Islet precursor cell (in vitro differentiated cells): ENCODE measurements around the gene CLCN4.

ENCODE experiments used
- DNase-seq: peaks from one replicate; pipeline ENCODE4 v3.0.0-alpha.2; 2018

CLCN4 gene

DNA sequence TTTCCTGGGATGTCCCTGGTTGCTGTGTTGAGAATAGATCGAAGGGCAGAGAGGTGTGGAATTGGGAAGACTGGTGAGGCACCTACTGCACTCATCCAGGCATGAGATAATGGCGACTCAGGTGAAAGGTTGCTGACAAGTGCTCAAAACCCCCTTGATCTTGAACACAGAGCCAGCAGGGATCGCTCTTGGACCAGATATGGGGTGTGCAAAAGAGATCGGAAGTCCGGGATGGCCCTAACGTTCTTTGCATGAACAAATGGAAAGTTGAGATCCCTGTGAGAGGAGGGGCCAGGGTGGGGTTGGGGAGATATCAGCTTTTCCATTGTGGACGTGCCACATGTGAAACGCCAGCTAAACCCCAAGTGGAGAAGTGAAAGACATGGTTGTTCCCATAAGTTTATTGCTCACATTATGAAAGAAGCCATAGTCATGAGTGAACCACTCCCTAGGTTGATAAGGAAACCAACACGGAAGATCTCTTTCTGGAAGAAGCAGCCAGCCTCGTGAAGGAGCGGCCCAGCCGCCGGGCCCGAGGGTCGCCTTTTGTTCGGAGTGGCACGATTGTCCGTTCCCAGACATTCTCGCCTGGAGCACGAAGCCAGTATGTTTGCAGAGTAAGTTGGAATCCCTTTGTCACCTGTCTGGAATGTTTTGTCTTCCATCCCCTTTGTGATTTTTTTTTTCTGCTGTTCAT lies 22.6 kb upstream of the CLCN4 start:
- DNase-seq: no peak

DNA sequence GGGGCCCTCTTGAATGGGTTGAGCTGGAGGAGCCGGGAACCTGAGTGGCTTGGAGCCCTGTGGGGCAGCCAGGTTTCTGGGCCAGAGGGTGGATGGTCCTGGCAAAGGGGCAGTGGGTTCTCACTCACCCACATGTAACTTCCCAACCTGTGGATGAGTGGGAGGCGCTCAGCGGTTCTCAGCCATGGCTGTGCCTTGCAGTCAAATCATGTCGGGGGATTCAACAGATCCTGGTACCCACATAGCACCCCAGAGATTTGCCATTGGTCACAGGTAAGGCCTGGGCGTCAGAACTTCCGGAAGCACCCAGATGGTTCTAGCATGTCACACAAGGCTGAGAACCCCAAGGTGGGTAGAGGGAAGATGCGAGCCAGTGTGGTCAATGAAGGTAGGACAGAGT lies 21.9 kb upstream of the CLCN4 start:
- no peak for DNase-seq

DNA sequence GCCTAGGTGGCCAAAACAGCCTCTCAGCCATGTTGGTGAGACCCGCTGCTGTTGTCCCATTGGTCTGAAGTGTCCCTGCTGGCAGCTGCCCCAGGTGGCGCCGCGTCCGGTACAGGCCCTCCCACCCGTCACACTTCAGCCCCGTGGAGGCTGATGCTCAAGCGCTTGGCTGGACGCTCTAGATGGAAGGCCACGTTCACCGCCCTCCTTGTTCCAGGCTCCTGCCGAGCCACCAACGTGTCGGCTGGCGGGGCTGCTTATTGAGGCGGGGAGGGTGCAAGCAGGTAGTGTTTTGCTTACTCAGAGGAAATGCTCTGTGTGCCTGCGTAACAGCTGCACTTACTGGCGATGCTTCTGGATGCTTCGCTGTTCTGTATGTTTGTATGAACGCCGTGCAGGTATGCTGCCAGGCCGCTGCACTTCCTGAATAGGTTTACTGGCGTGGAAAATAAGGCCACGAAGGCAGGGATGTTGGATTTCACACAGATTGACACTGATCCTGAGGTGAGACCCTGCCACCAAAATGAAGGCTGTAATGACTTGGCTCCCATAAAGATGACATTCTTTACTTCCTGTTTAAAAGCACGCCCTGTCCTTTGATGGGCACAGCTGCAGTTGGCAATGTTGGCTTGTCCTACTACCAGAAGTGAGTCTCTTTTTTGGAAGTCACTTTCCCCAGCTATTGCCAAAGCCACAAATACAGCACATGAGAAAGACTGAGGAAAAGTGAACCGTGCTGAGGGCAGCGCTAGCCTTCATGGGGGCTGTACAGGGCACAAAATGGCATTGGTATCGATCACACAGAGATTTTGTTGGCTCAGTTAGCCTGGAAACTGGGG lies 21.0 kb upstream of the CLCN4 start:
- DNase-seq: no peak

DNA sequence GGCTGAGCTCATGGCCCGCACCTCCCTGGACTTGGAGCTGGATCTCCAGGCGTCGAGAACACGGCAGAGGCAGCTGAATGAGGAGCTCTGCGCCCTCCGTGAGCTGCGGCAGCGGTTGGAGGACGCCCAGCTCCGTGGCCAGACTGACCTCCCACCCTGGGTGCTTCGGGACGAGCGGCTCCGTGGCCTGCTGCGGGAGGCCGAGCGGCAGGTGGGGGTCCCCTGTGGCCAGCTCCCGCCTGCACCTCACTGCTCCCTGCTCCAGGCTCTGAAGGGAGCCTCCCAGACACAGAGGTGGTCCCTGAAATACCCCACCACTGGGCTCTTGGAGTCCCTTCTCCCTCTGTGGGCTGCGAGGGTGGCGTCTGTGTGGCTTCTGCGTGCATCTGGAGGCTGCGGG lies 18.0 kb upstream of the CLCN4 start:
- no peak for DNase-seq

DNA sequence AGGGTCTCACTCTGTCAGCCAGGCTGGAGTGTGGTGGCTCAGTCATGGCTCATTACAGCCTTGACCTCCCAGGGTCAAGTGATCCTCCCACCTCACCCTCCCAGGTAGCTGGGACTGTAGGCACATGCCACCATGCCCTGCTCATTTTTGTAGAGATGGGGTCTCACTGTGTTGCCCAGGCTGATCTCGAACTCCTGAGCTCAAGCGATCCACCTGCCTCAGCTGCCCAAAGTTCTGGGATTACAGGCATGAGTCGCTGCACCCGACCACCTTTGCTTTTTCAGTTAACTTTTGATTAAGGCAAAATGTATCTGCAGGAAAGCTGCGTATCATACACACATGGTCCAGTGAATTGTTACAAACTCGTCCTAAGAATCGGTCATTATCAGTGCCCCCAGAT lies 16.5 kb upstream of the CLCN4 start:
- DNase-seq: no peak

DNA sequence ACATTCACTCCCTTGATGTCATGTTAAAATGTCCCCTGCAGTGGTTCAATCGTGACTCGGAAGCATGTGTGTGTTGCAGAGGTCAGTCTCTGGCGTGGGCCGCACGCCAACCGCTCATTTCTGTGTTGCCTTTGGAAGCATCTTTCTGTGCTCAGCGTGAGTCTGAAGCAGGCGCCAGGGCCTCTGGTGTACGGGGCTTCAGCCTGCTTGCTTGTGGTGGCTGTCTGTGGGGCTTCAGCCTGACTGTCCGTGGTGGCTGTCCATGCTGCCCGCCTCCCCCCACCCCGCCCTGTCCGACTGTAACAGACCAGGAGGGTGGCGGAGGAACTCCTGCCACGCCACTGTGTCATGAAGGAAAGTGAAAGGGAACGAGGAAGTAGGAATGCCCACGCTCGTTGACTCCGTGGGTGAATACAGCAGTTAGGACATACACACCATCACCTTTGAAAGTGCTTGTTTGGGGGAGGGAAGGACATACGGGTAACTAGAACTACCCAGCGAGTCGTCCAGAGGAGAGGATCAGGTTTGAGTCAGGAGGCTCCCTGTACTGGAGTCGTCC lies 14.7 kb upstream of the CLCN4 start:
- DNase-seq: no peak

DNA sequence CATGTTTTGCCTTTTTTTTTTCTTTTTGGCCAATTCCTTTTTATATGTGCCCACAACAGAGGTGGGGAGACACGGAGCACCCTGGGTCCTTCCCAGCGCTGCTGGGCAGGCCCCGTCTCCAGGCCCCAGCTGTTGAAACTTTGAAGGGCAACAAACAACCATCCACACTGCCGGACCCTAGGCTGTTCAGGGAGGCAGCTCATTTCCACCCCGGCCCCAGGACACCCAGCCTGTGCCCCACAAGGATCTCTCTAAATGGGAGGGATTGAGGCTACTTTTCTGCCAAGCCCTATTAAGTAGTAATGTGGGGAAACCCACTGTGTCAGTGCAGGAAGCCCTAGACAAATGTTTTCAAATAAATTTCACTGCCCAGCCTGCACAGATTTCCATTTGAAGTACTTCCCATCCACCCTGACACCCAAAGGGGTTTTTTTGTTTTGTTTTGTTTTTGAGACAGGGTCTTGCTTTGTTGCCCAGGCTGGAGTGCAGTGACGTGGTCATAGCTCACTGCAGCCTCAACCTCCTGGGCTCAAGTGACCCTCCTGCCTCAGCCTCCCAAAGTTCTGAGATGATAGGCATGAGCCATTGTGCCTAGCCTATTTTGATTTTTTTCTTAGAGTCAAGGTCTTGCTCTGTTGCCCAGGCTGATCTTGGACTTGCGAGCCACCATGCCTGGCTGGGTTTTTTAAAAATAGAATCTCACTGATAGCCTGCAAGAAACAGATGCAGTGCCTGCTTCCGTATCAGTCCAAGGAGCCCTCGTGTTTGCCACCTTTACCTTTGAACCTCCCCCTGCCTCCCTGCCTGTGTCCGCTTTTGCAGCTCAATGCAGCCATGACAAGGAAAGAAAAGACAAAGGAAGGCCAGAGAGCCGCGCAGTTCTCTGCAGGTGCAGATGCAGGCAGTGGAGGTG lies 13.4 kb upstream of the CLCN4 start:
- no peak for DNase-seq

DNA sequence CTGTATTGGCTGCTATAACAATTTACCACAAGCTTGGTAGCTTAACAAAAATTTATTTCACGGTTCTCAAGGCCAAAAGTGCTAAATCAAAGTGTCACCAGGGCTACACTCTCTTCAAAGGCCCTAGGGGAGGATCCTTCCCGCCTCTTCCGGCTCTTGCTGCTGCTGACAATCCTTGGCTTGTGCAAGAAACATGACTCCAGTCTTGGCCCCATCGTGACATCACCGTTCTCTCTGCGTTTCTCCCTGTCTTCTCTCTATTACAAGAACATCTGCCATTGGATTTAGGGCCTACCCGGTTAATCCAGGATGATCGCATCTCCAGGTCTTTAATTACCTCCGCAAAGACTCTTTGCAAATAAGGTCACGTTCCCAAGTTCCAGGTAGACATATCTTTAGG lies 10.4 kb upstream of the CLCN4 start:
- DNase-seq: no peak

DNA sequence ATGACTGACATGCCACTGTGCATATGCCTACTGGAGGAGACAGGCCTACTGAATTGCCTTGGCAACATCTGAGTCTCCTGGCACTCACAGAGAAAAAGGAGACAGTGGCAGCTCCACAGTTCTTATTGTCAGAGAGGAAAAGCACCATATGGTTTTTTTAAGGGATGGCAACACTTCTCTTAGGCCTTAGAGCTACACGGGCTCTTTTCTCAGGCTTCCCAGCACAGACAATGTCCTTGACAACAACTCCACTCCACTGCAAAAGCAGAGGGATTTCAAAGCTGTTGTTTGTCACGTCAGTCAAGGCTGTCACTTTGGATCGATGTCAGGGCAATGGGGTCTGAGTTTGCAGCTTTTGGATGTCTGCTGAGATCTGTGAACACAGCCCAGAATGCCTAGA lies 4.7 kb upstream of the CLCN4 start:
- no peak for DNase-seq

DNA sequence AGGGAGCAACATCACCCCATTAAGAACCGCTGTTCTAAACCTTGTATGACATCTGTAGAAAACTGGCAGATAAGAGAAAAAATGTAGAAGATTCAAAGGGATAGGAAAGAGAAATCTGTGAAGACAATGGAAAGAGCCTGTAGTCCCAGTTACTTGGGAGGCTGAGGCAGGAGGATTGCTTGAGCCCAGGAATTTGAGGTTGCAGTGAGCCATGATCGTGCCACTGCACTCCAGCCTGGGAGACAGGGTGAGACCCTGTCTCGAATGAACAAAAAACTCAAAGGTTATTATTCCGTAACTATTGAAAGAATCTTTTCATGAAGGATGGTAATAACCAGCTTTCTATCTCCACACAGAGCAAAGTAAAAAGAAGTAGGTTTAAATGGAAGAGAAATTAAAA lies 1.6 kb upstream of the CLCN4 start:
- DNase-seq: no peak

DNA sequence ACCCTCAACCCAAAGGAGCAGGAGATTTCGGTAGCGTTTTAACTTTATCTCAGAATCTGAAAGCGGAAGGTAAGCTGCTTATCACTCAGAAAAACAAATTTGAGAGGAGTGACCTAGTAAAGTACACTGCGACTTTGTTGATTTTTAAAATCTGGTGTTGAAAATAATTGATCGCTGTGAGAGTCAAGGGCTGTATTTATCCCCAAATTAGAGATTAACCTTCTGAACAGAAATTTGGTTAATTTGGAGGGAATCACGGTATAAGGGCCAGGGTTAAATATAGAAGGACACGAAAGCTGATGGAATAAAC lies 212 bp downstream of the CLCN4 start:
- DNase-seq: no peak

DNA sequence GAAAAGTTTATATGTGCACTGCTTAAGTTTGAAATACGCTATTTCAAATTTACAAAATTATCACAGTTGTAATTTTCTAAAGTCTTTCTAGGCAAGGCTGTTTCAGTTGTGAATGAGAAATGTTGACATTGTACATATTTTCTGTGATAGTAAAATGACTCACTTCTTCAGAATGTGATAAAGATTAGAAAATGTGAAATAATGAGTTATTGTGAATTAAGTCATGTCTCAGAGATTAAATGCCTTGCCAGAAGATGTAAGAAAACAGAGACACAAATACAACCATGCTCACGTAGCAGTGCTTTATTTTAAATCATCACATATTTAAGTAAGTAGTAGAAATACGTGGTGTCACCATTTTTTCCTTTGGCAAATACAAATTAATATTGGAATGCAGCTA lies 768 bp downstream of the CLCN4 start:
- DNase-seq: no peak

DNA sequence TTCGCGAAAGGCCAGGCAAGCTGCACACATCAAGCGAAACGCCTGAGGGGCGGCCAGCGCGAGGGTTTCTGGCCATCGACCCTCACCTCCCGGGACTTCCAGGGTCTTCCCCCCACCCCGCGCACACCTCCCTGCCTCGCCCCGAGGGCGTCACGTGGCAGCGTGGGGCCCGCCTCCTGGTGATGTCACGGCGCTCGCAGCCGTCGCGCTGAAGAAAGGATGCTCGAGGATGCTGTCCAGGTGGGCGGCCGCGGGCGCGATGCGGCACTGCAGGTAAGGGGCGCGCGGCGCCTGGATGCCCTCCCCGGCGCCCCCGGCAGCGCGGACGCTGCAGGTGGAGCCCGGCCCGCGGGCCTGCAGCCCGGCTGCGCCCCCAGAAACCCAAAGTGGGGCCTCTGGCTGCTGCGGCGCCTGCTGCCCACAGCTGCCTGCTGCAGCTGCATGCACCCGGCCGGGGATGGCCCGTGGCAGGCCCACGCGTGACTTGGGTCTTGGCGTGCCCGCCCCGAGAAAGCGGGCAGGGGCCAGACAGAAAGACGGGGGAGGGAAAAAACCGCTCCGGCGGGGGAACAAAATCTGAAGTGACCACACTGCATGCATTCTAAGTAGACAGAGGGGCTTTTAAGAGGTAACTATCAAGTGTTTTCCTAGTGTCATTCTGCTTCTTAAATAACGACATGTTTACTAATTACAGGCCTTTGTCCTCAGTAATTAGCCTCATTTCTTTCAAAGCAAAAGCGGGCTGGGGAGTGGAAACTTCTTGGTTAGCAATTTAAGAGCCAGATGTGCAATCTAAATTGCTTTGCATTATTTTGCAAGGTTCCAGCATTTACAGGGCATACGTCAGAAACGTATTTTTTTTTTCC lies 1.7 kb downstream of the CLCN4 start:
- peak; percentile 69 for DNase-seq

DNA sequence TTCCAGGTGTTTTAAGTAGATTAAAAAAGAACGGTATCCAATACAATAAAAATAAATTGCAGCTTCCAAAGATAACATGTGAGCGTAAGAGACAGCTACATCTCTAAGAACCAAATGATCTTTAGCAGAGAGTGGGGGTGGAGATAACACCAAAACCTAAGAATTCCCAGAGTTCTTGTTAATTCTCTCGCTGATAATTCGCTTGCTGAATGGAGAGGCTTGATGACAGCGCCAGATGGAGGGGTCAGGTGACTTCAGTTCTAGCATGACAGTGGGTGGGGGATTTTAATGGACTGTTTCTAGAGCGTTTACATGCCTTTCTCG lies 2.3 kb downstream of the CLCN4 start:
- DNase-seq: no peak

DNA sequence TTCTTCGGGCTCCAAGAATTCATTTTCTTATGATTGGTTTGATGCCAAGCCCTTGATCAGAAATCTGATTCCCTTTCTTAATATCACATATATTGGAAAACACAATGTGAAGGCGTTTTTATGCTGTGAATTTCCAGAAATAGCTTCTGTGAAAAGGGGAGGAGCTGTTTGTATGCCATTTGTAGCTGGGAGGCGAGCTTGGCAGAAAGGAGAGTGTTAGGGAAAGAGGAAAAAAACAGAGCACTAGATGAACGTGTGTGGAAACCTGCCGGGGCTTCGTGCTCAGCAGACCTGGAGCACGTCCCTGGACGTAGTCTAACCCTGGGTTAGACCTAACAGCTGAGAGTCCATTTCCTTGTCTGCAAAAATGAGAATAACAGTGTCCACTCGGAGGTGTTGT lies 3.4 kb downstream of the CLCN4 start:
- no peak for DNase-seq

DNA sequence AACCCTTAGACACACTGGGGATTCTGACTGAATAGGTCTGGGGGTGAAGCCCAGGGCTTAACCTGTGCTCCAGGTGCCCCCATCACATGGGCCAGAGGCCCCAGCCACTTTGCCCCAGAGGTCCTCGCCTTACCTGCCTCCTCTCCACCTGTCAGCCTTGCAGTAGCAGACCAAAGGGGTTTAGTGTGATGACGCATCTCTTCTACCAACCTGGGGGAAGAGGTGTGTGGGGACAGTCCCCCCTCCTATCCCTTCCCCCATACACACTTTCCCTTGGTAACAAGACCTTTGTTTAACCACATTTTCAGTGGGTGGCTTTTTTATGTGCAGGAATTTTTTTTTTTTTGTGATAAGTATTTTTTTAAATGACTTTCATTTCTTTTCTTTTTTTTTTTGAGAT lies 6.3 kb downstream of the CLCN4 start:
- DNase-seq: no peak

DNA sequence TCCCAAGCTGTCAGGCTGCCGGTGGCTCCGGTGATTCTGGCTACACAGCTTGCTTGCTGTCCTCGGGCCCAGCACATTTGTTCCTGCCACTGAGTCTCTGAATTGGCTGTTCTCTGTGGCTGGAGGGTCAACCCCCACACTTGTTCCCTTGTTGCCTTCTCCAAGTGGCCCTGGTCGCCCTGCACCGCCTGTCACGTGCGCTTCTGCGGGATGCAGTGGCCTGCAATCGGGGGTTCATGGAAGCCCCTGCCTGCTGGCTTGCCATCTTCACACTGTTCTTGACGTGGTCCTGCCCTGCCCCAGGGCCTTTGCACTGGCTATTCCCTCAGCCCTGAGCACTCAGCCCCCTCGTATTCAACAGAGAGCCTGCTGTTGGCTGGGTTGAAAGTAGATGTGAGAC lies 8.1 kb downstream of the CLCN4 start:
- DNase-seq: no peak

DNA sequence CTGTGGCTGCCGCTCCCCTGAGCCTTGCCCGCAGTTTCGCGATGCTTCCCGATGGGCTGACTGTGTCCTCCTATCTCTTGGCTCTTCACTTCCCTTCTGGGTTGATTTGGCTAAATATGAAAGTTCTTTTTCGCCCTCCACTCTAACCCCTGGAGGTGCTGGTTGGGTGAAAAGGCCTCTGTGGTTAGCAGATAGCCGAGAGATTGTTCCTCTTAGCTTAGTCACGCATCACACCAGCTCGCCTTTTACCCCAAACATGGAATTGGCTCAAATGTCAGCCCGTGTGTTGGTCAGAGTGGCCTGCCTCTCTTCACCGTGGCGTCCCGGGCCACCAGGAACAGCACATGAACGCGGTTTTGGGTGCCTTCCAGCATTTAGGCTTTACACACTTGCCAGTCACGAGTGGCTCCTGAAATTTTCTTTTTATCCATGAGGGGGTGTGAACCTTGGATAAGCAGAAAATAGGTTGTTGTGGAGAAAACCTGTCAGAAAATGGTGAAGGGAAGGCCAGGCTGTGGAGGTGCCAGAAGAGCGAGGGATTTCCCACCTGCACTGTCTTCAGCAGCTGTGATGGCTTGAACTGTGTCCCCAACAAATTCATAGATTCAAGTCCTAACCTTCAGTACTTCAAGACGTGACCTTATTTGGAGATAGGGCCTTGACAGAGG lies 8.9 kb downstream of the CLCN4 start:
- no peak for DNase-seq

DNA sequence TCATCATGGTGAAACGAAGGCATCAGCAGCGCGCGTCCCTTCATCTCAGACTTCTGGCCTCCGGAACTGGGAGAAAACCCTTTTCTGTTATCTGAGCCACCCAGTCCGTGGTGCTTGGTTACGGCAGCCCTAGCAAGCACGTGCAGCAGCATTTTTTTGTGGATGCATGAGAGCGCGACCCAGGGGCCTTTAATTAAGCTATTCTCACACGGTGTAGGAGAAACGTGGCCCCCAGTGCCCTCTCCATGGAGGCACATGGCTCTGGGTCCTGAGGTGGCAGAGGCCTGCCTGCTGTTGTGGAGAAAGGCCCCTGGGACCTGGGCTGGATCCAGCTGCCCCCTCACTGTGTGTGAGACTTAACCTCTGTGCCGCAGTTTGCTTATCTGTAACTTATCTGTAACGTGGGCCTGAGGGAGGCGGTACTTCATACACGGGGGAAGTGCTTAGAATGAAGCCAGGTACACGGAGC lies 9.5 kb downstream of the CLCN4 start:
- no peak for DNase-seq

DNA sequence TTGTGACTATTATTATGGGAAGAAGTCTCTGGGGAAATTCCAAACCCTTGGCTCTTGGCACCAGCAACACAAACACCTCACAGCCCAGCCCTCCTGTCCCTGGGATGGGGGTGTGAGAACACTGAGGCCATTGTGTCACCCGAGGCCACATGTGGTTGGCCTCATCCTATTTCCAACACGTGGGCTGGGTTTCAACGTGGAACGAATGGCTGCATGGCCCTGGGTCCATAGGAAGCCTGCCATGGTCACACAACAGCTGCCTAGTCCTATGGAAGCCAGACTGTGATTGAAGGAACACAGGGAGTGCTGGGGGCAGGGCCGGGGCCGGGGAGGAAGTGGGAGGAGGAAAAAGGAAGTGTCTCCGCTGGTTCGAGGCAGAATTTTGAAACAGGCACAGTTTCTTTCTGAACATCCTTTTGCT lies 10.0 kb downstream of the CLCN4 start:
- no peak for DNase-seq

DNA sequence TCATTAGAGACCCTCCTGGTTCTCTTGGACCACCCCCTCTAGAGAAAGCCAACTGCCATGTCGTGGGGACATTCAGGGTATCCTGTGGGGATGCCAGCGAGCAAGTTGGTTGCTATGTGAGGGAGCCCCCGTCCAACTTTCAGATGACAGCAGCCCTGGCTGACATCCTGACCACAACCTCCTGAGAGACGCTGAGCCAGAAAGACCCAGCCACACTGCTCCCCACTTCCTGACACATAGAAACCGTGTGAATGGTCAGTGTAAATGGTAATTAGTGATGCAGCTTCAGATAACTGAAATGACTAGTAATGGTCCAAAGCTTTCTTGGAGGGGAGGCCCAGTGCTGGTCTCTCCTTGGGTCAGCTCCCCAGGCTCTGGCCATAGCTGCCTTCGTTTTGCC lies 10.8 kb downstream of the CLCN4 start:
- no peak for DNase-seq

DNA sequence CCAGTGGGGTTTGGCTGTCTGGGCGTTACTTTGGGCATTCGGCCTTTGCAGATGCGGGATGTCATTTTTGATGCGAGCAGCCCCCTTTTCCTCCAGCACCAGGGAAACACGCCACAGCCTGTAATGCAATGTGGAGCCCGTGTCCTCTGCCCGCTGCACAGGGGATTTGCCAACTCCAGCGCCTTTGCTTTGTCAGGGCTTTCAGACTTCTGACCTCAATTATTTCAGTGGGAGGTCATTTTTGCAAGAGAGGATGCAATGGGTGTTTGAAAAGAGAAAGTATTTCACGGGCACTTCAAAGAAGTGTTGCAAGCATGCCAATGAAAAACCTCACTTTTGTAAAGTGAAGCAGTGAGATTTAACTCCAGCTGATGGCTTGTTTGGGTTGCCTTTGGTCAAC lies 11.5 kb downstream of the CLCN4 start:
- DNase-seq: no peak
